Stimulated activated CD4-positive, alpha-beta T cell treated with anti-CD3 and anti-CD28 coated beads, Interleukin-4, amount 100 ng/mL, for 24 hours (primary cell): ENCODE results near the gene CDA.
A peak's percentile ranks its signal among the peaks of the same experiment; 100 is the strongest.

Source experiments
- DNase-seq: peaks from one replicate; pipeline ENCODE4 v3.0.0-alpha.2; 2020

The CDA gene

GRCh38 chr1:20658166-20658915 lies 69.4 kb downstream of the CDA start:
- no peak for DNase-seq

GRCh38 chr1:20660363-20660762 lies 71.5 kb downstream of the CDA start:
- DNase-seq: no peak

GRCh38 chr1:20660847-20661206 lies 71.9 kb downstream of the CDA start:
- peak; percentile 19 for DNase-seq

GRCh38 chr1:20661207-20662109 lies 72.6 kb downstream of the CDA start, which contains the start of gene DDOST:
Gene DDOST (minus strand): TSS chr1:20661369. CDS start chr1:20661350, 19 bp downstream.
- DNase-seq: peak; percentile 96

GRCh38 chr1:20662110-20662475 lies 73.2 kb downstream of the CDA start:
- DNase-seq: no peak

GRCh38 chr1:20663365-20663764 lies 74.5 kb downstream of the CDA start:
- no peak for DNase-seq

- no peak for DNase-seq
Measured at GRCh38 chr1:20663969-20664715, 75.2 kb downstream of the CDA start.

GRCh38 chr1:20665726-20666125 lies 76.8 kb downstream of the CDA start:
- no peak for DNase-seq

GRCh38 chr1:20666146-20666545 lies 77.2 kb downstream of the CDA start:
- no peak for DNase-seq

GRCh38 chr1:20666804-20667203 lies 77.9 kb downstream of the CDA start:
- DNase-seq: no peak
